Stimulated activated CD8-positive, alpha-beta memory T cell treated with anti-CD3 and anti-CD28 coated beads, Interleukin-4, amount 100 ng/mL, for 1 hour (primary cell): Measurements from ENCODE around the gene ALDH1A1.
"Not testable (repeated sequence)": the region's sequence is repeated elsewhere in the genome, so short reads cannot be mapped to it uniquely, and the experiment has no call there.

Experiments used
- DNase-seq, 2 donors: peaks; one replicate each; pipeline ENCODE4 v3.0.0-alpha.2; 2020; ENCODE audit warnings: low read depth in 2 of 2, low spot score in 1 of 2

The ALDH1A1 gene

GRCh38 chr9:72898360-72898759 is 54.5 kb downstream of the ALDH1A1 start:
- DNase-seq: no peak

- DNase-seq: no peak
Measured at GRCh38 chr9:72897069-72897649, 55.7 kb downstream of the ALDH1A1 start.

- no peak for DNase-seq
Measured at GRCh38 chr9:72896439-72896838, 56.4 kb downstream of the ALDH1A1 start.

GRCh38 chr9:72895122-72895521 is 57.7 kb downstream of the ALDH1A1 start:
- no peak for DNase-seq

GRCh38 chr9:72894342-72894741 is 58.5 kb downstream of the ALDH1A1 start:
- DNase-seq: no peak

GRCh38 chr9:72893437-72893836 is 59.4 kb downstream of the ALDH1A1 start:
- DNase-seq: no peak

- DNase-seq: no peak
Measured at GRCh38 chr9:72891043-72891442, 61.8 kb downstream of the ALDH1A1 start.

- DNase-seq: no peak
Measured at GRCh38 chr9:72888943-72889342, 63.9 kb downstream of the ALDH1A1 start.

GRCh38 chr9:72888067-72888466 is 64.8 kb downstream of the ALDH1A1 start:
- DNase-seq: no peak

- DNase-seq: no peak
Measured at GRCh38 chr9:72886386-72886785, 66.5 kb downstream of the ALDH1A1 start.

- no peak for DNase-seq
Measured at GRCh38 chr9:72884508-72884907, 68.3 kb downstream of the ALDH1A1 start.

- DNase-seq: no peak
Measured at GRCh38 chr9:72883875-72884274, 69.0 kb downstream of the ALDH1A1 start.

- DNase-seq: no peak
Measured at GRCh38 chr9:72882117-72882775, 70.6 kb downstream of the ALDH1A1 start.

GRCh38 chr9:72880821-72881220 is 72.0 kb downstream of the ALDH1A1 start:
- DNase-seq: no peak

GRCh38 chr9:72875221-72875620 is 77.6 kb downstream of the ALDH1A1 start:
- no peak for DNase-seq

- no peak for DNase-seq
Measured at GRCh38 chr9:72874344-72874743, 78.5 kb downstream of the ALDH1A1 start.

GRCh38 chr9:72873456-72873855 is 79.4 kb downstream of the ALDH1A1 start:
- no peak for DNase-seq

GRCh38 chr9:72872718-72873117 is 80.1 kb downstream of the ALDH1A1 start:
- no peak for DNase-seq

- no peak for DNase-seq
Measured at GRCh38 chr9:72871685-72872084, 81.2 kb downstream of the ALDH1A1 start.

- DNase-seq: no peak
Measured at GRCh38 chr9:72864327-72864726, 88.5 kb downstream of the ALDH1A1 start.

GRCh38 chr9:72863456-72864094 is 89.3 kb downstream of the ALDH1A1 start:
- no peak for DNase-seq

GRCh38 chr9:72862788-72863187 is 90.1 kb downstream of the ALDH1A1 start:
- DNase-seq: not testable (repeated sequence)
